HG03469 (cell line): Measurements from ENCODE around the gene PIGC.

ENCODE experiments used
- ATAC-seq: cut with Tn5 transposase; IDR thresholded peaks from one replicate; pipeline ENCODE4 v1.9.1; 2021; ENCODE audit warnings: mild to moderate bottlenecking, moderate library complexity, moderate number of reproducible peaks; ENCODE audit not compliant: unreplicated experiment

PIGC gene

GRCh38 chr1:172399756-172400721 is 43.8 kb downstream of the PIGC start:
- no peak for ATAC-seq

- no peak for ATAC-seq
Observed at GRCh38 chr1:172398970-172399755, 44.7 kb downstream of the PIGC start.

- no peak for ATAC-seq
Observed at GRCh38 chr1:172398193-172398592, 45.7 kb downstream of the PIGC start.

- ATAC-seq, result no peak
Observed at GRCh38 chr1:172397633-172398032, 46.2 kb downstream of the PIGC start.

- ATAC-seq, result no peak
Observed at GRCh38 chr1:172397221-172397620, 46.6 kb downstream of the PIGC start.

GRCh38 chr1:172395576-172395975 is 48.3 kb downstream of the PIGC start:
- ATAC-seq, result no peak

GRCh38 chr1:172394811-172395210 is 49.1 kb downstream of the PIGC start:
- ATAC-seq, result no peak

GRCh38 chr1:172394141-172394751 is 49.6 kb downstream of the PIGC start:
- ATAC-seq, result peak; percentile 59

GRCh38 chr1:172393354-172393753 is 50.5 kb downstream of the PIGC start:
- ATAC-seq, result no peak

- no peak for ATAC-seq
Observed at GRCh38 chr1:172391976-172392375, 51.9 kb downstream of the PIGC start.
